OCI-LY3 (cell line): ENCODE measurements around the gene FAM209B.

Experiments
- CTCF ChIP-seq: fragments of 200-600, 300-600 bp; sonication (generic); IDR thresholded peaks from 2 replicates; pipeline ENCODE4 v1.5.1; 2014; ENCODE audit warnings: antibody characterized with exemption, low read length, low read depth
- EZH2phosphoT487 ChIP-seq: fragments of 200-600 bp; shearing (Covaris generic); IDR thresholded peaks from 2 replicates; pipeline ENCODE4 v1.6.1; 2018; ENCODE audit warnings: antibody characterized with exemption, mixed run types, low read depth

- no peak for TF ChIP-seq CTCF
- TF ChIP-seq EZH2phosphoT487 = no peak
Measured at GRCh38 chr20:56558968-56559367, 25.9 kb downstream of the FAM209B start.
